HCT116 (cell line): ENCODE measurements around the gene RNF25. TPM values are rescaled to one million over a fixed set of nuclear protein-coding genes. Genes with fewer than 3 reads are reported as not detected.

Experiments used
- ATAC-seq: fragments of 200-7000 bp; cut with Tn5 transposase; 2 replicates; pipeline ENCODE4 v1.9.1; 2020; ENCODE audit warnings: mild to moderate bottlenecking, moderate library complexity
- BruUV-seq: library from RNA; stranded (reverse); fragments of 400-500 nt; replicated peaks from 2 replicates; lab custom pipeline; 2021; lab: Mats Ljungman, UMichigan
- CTCF ChIA-PET: fragments of 300-600 bp; sonication (Branson Sonifier 250); formaldehyde crosslinking; loops from one replicate; lab custom pipeline; 2021; ENCODE audit warnings: antibody characterized with exemption; lab: Charles Lee
- POLR2A ChIA-PET: fragments of 300-600, 350-600 bp; sonication (Branson Sonifier 250); formaldehyde crosslinking; loops from one replicate; lab custom pipeline; 2021; ENCODE audit warnings: antibody characterized with exemption; lab: Charles Lee
- RAD21 ChIA-PET, 2 experiments: fragments of 300-600 bp; sonication (Branson Sonifier 250); formaldehyde crosslinking; loops; one replicate each; lab custom pipeline; 2023; ENCODE audit warnings: low total read pairs in 2 of 2; ENCODE audit not compliant: uncharacterized antibody in 2 of 2, unreplicated experiment in 2 of 2, low non-redundant PET in 1 of 2; lab: Charles Lee
- DNase-seq: peaks from one replicate; pipeline ENCODE4 v3.0.0-alpha.2; 2010; ENCODE audit warnings: low read depth, low spot score
- H2AFZ ChIP-seq: fragments of 200-600 bp; shearing (Covaris generic), sonication (generic); 2 replicates; pipeline ENCODE4 v1.6.1; 2017; ENCODE audit warnings: low read depth, mixed run types, mixed read lengths, antibody characterized with exemption, low read length; ENCODE audit not compliant: poor library complexity, severe bottlenecking
- H3K27ac ChIP-seq: 2 replicates; pipeline ENCODE4 v1.5.1; 2012; ENCODE audit warnings: low read depth, low read length
- H3K27me3 ChIP-seq: fragments of 200-600 bp; sonication (generic); 2 replicates; pipeline ENCODE4 v1.6.1; 2016; ENCODE audit warnings: mixed run types, low read length, mixed read lengths; ENCODE audit not compliant: insufficient read depth
- H3K36me3 ChIP-seq, 2 experiments: fragments of 200-500 bp in 1 of 2; fragments of 200-600 bp in 1 of 2; sonication (Bioruptor generic) in 1 of 2; sonication (generic) in 1 of 2; 2 replicates each; pipeline versions ENCODE4 v1.5.1 to v1.6.1; 2014 to 2016; ENCODE audit warnings: low read length in 2 of 2, inconsistent platforms in 1 of 2, mixed read lengths in 1 of 2, mixed run types in 1 of 2; ENCODE audit not compliant: insufficient read depth in 2 of 2, control insufficient read depth in 1 of 2
- H3K4me1 ChIP-seq, 2 experiments: fragments of 200-600 bp in 1 of 2; sonication (generic) in 1 of 2; 2 replicates each; pipeline versions ENCODE4 v1.5.1 to v1.6.1; 2012 to 2017; ENCODE audit warnings: low read length in 2 of 2, inconsistent platforms in 1 of 2, mild to moderate bottlenecking in 1 of 2, mixed read lengths in 1 of 2, mixed run types in 1 of 2, moderate library complexity in 1 of 2; ENCODE audit not compliant: insufficient read depth in 2 of 2, control insufficient read depth in 1 of 2
- H3K4me2 ChIP-seq: fragments of 200-600 bp; sonication (generic); 2 replicates; pipeline ENCODE4 v1.6.1; 2017; ENCODE audit warnings: mixed run types, low read length, mixed read lengths
- H3K4me3 ChIP-seq, 2 experiments: fragments of 200-600 bp in 1 of 2; sonication (generic) in 1 of 2; replicated peaks in 1 of 2; 2 replicates each; pipeline ENCODE4 v1.5.1; 2011 to 2016; ENCODE audit warnings: low read length in 2 of 2, control low read depth in 1 of 2, low read depth in 1 of 2, mild to moderate bottlenecking in 1 of 2, mixed read lengths in 1 of 2, mixed run types in 1 of 2
- H3K79me2 ChIP-seq: fragments of 200-600 bp; sonication (generic); 2 replicates; pipeline ENCODE4 v1.6.1; 2017; ENCODE audit warnings: mild to moderate bottlenecking, mixed run types, low read length, moderate library complexity, mixed read lengths; ENCODE audit not compliant: insufficient read depth
- H3K9ac ChIP-seq: fragments of 200-600 bp; sonication (generic); 2 replicates; pipeline ENCODE4 v1.6.1; 2016; ENCODE audit warnings: low read length, mixed read lengths
- H3K9me2 ChIP-seq: fragments of 200-600 bp; sonication (generic), shearing (Covaris generic); 2 replicates; pipeline ENCODE4 v1.6.1; 2017; ENCODE audit warnings: mixed run types, mild to moderate bottlenecking, moderate library complexity; ENCODE audit not compliant: insufficient read depth
- H3K9me3 ChIP-seq, 2 experiments: fragments of 200-500 bp in 1 of 2; fragments of 200-600 bp in 1 of 2; sonication (Bioruptor generic) in 1 of 2; sonication (generic) in 1 of 2; 2 replicates each; pipeline ENCODE4 v1.6.1; 2014 to 2017; ENCODE audit warnings: low read length in 2 of 2, mixed read lengths in 2 of 2, inconsistent platforms in 1 of 2, low read depth in 1 of 2, mild to moderate bottlenecking in 1 of 2, mixed run types in 1 of 2, moderate library complexity in 1 of 2; ENCODE audit not compliant: control insufficient read depth in 1 of 2, insufficient read depth in 1 of 2
- H4K20me1 ChIP-seq: fragments of 200-600 bp; sonication (generic), shearing (Covaris generic); 2 replicates; pipeline ENCODE4 v1.6.1; 2017; ENCODE audit warnings: mixed run types, mild to moderate bottlenecking, moderate library complexity; ENCODE audit not compliant: insufficient read depth
- ATF3 ChIP-seq: IDR thresholded peaks from 2 replicates; pipeline ENCODE4 v1.6.1; 2012
- CBX3 ChIP-seq: IDR thresholded peaks from 2 replicates; pipeline ENCODE4 v1.6.1; 2012; ENCODE audit warnings: low read depth
- CEBPB ChIP-seq: IDR thresholded peaks from 2 replicates; pipeline ENCODE4 v1.6.1; 2012; ENCODE audit warnings: low read depth
- EGR1 ChIP-seq: IDR thresholded peaks from 2 replicates; pipeline ENCODE4 v1.6.1; 2012; ENCODE audit warnings: low read depth
- EZH2 ChIP-seq: fragments of 200-600 bp; sonication (generic); IDR thresholded peaks from 2 replicates; pipeline ENCODE4 v1.6.1; 2017; ENCODE audit warnings: antibody characterized with exemption, mixed run types
- FOSL1 ChIP-seq: IDR thresholded peaks from 2 replicates; pipeline ENCODE4 v1.6.1; 2012; ENCODE audit warnings: low read depth
- JUND ChIP-seq: IDR thresholded peaks from 2 replicates; pipeline ENCODE4 v1.6.1; 2012
- POLR2A ChIP-seq: IDR thresholded peaks from 2 replicates; pipeline ENCODE4 v1.7.0; 2011; ENCODE audit warnings: borderline replicate concordance; ENCODE audit not compliant: insufficient read depth, insufficient read length; ENCODE audit errors: extremely low read depth
- POLR2AphosphoS5 ChIP-seq: IDR thresholded peaks from 2 replicates; pipeline ENCODE4 v1.6.1; 2011; ENCODE audit warnings: mild to moderate bottlenecking, low read depth, low read length, moderate library complexity
- RAD21 ChIP-seq: IDR thresholded peaks from 2 replicates; pipeline ENCODE4 v1.6.1; 2012; ENCODE audit warnings: low read depth, mild to moderate bottlenecking
- SP1 ChIP-seq: IDR thresholded peaks from 2 replicates; pipeline ENCODE4 v1.6.1; 2012; ENCODE audit warnings: low read depth
- SRF ChIP-seq: IDR thresholded peaks from 2 replicates; pipeline ENCODE4 v1.6.1; 2012; ENCODE audit warnings: low read depth
- TCF7L2 ChIP-seq: IDR thresholded peaks from 2 replicates; pipeline ENCODE4 v1.7.0; 2011; ENCODE audit warnings: borderline replicate concordance, inconsistent platforms; ENCODE audit not compliant: insufficient read depth, insufficient read length; ENCODE audit errors: extremely low read depth
- YY1 ChIP-seq: IDR thresholded peaks from 2 replicates; pipeline ENCODE4 v1.6.1; 2011; ENCODE audit warnings: low read length, low read depth, moderate library complexity, mild to moderate bottlenecking; ENCODE audit not compliant: insufficient replicate concordance; ENCODE audit errors: extremely low read depth
- ZBTB33 ChIP-seq: IDR thresholded peaks from 2 replicates; pipeline ENCODE4 v1.6.1; 2011; ENCODE audit warnings: mild to moderate bottlenecking, low read length, moderate library complexity; ENCODE audit not compliant: insufficient replicate concordance; ENCODE audit errors: extremely low read depth
- ZFX ChIP-seq: fragments of 450-650 bp; IDR thresholded peaks from 2 replicates; pipeline ENCODE4 v1.6.1; 2017
- intact Hi-C: fragments of 100-400 bp; cut with micrococcal nuclease; formaldehyde crosslinking; loops from 2 replicates; pipeline ENCODE4 v1.10.0; 2022
- total RNA-seq: library from RNA; stranded (reverse); gene quantifications from one replicate; pipeline ENCODE4 v1.2.1, GENCODE V29; 2021; ENCODE audit not compliant: unreplicated experiment

RNF25 gene
- total RNA-seq, 1 experiment from 2014 or later: 23.4 TPM

GRCh38 chr2:218663901-218664300 lies 7.9 kb downstream of the RNF25 start:
- Histone ChIP-seq H2AFZ (no peak overlapping the region), H3K27me3 (no peaks in the 10 kb centered on the region), H3K4me3 (no peak overlapping the region), H3K4me1 (peaks cover 0 to 9% of the 10 kb centered on the region in 2 experiments; a peak in 2 of 4 replicates), H3K4me2 (no peak overlapping the region), H3K9ac (no peak overlapping the region), H3K79me2 (peaks cover 20% of the 10 kb centered on the region), H4K20me1 (no peaks in the 10 kb centered on the region), H3K27ac (no peak overlapping the region), H3K9me2 (no peaks in the 10 kb centered on the region), H3K9me3 (no peaks in the 10 kb centered on the region), H3K36me3 (peaks cover 38 to 52% of the 10 kb centered on the region in 2 experiments)
- BruUV-seq: no TSS peak
- ATAC-seq: no peak
- RAD21 ChIA-PET: no interaction called here
- TF ChIP-seq SRF (no peak), ATF3 (no peak), POLR2A (no peak), TCF7L2 (no peak), SP1 (no peak), RAD21 (no peak)
- POLR2A ChIA-PET: no interaction called here
- DNase-seq: no peak
- intact Hi-C loops: no loop called here
- CTCF ChIA-PET: no interaction called here

- no peak overlapping the region for H3K4me3 ChIP-seq
- H3K79me2 ChIP-seq: peaks cover 27% of the 10 kb centered on the region
- TF ChIP-seq POLR2AphosphoS5 (no peak), SRF (no peak), YY1 (no peak), EZH2 (no peak), CEBPB (no peak), POLR2A (no peak), EGR1 (no peak), JUND (no peak), ZFX (no peak), ATF3 (no peak), ZBTB33 (no peak), TCF7L2 (no peak), FOSL1 (no peak), CBX3 (no peak), SP1 (no peak)
- TF ChIP-seq, all 23 proteins: peak for 0
- no peak overlapping the region for H3K9ac ChIP-seq
- POLR2A ChIA-PET: no interaction called here
- no peak for DNase-seq
- no peaks in the 10 kb centered on the region for H3K27me3 ChIP-seq
- RAD21 ChIA-PET: no interaction called here
- no peaks in the 10 kb centered on the region for H3K9me3 ChIP-seq
- peaks cover 37 to 49% of the 10 kb centered on the region in 2 experiments for H3K36me3 ChIP-seq
- no peak overlapping the region for H3K27ac ChIP-seq
- intact Hi-C loops: no loop called here
- H3K4me2 ChIP-seq: no peak overlapping the region
- CTCF ChIA-PET: no interaction called here
- H3K9me2 ChIP-seq: no peaks in the 10 kb centered on the region
- no peak for ATAC-seq
- H4K20me1 ChIP-seq: no peaks in the 10 kb centered on the region; the same call in 1 of the 2 replicates
- no TSS peak for BruUV-seq
- H3K4me1 ChIP-seq: peaks cover 0 to 16% of the 10 kb centered on the region in 2 experiments; a peak in 2 of 4 replicates
- H2AFZ ChIP-seq: no peak overlapping the region
Measured at GRCh38 chr2:218662827-218663226, 9.0 kb downstream of the RNF25 start.
